Measurements from ENCODE around the gene HEPN1. TPM values are rescaled to one million over a fixed set of nuclear protein-coding genes. Genes with fewer than 3 reads are reported as not detected.

HEPN1 gene
- total RNA-seq, 1 experiment from 2014 or later, result not detected

DNA sequence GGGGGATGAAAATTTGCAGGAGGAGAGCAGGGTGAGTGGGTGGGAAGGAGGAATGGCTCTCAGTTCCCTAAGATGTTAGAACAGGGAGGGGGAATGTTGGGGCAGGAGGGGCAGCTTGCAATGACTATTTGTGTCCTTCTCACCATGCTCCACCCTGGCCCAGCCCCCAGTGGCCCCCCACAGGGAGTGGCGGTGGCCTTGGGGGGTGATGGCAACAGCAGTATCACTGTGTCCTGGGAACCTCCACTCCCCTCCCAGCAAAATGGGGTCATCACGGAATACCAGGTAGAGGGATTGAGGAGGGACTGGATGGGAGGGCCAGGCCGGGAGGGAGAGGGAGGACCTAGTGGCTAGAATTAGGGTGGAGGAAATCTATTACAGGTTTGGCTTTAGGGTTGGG is 43.6 kb upstream of the HEPN1 start (continued):
- TF ChIP-seq, protein P1, sequence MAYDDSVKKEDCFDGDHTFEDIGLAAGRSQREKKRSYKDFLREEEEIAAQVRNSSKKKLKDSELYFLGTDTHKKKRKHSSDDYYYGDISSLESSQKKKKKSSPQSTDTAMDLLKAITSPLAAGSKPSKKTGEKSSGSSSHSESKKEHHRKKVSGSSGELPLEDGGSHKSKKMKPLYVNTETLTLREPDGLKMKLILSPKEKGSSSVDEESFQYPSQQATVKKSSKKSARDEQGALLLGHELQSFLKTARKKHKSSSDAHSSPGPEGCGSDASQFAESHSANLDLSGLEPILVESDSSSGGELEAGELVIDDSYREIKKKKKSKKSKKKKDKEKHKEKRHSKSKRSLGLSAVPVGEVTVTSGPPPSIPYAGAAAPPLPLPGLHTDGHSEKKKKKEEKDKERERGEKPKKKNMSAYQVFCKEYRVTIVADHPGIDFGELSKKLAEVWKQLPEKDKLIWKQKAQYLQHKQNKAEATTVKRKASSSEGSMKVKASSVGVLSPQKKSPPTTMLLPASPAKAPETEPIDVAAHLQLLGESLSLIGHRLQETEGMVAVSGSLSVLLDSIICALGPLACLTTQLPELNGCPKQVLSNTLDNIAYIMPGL (CRISPR knock-in tag; IDR thresholded peaks at IDR 0.05), result no peak
- no peak for TF ChIP-seq ZNF423 (CRISPR knock-in tag; IDR thresholded peaks at IDR 0.05)

DNA sequence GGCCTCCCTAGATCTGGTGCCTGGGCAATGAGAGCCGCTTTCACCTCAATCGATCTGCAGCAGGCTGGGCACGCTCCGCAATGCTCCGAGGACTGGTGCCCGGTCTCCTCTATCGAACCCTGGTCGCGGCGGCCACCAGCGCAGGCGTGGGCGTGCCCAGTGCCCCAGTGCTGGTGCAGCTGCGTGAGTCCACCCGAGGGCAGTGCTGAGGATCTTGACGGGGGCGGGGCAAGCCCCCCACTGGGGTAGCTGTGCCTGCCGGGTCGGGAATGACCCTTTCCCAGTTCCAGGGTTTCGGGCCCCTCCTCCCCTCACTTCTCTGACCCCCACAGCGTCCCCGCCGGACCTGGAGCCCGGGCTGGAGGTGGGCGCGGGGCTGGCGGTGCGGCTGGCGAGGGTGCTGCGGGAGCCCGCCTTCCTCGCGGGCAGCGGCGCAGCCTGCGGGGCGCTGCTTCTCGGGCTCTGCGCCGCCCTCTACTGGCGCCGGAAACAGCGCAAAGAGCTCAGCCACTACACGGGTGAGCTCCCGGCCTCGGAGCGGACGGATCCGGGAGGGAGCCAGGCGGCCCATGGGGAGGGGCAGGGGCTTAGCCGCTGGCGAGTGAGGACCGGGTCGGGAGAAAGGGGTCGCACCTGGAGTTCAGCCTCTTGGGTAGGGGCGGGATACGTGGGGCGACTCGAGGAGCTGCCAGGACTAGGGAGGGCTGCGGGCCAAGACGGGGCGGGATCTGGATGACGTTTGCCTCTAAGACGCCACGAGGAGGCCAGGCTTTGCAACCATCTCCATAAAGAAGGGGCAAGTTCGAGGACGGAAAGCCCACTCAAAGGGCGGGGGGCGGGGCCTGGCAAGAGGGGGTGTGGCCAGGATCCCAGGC is 42.9 kb upstream of the HEPN1 start:
- H3K4me1 Mint-ChIP-seq, result peaks cover 22% of the 10 kb centered on the region
- no peaks in the 10 kb centered on the region for H3K36me3 Mint-ChIP-seq
- peak overlapping the region; percentile 74; the same call in 1 of the 2 replicates for H3K27ac Mint-ChIP-seq
- ATAC-seq, result peak; percentile 83
- POLR2A ChIA-PET, result interaction anchor here (0.5 to 1.5 kb wide), 5 partner anchors 9 to 539 kb away, joined by 4 to 7 read pairs (median 4); no protein-coding TSS in a partner anchor
- CTCF ChIA-PET, result interaction anchor here (0.6 to 3.4 kb wide), 52 partner anchors 8 to 1592 kb away, joined by 3 to 40 read pairs (median 4); partner anchors contain the start of genes CCDC15, ESAM, HEPACAM and MSANTD2
- peak overlapping the region; percentile 75 for H3K4me3 Mint-ChIP-seq
- DNase-seq (ENCODE audit: low spot score), result peak; percentile 89
- peaks cover 63% of the 10 kb centered on the region for H3K27me3 Mint-ChIP-seq (ENCODE audit: low read depth)
- no peaks in the 10 kb centered on the region for H3K9me3 Mint-ChIP-seq
- TF ChIP-seq, protein P2, sequence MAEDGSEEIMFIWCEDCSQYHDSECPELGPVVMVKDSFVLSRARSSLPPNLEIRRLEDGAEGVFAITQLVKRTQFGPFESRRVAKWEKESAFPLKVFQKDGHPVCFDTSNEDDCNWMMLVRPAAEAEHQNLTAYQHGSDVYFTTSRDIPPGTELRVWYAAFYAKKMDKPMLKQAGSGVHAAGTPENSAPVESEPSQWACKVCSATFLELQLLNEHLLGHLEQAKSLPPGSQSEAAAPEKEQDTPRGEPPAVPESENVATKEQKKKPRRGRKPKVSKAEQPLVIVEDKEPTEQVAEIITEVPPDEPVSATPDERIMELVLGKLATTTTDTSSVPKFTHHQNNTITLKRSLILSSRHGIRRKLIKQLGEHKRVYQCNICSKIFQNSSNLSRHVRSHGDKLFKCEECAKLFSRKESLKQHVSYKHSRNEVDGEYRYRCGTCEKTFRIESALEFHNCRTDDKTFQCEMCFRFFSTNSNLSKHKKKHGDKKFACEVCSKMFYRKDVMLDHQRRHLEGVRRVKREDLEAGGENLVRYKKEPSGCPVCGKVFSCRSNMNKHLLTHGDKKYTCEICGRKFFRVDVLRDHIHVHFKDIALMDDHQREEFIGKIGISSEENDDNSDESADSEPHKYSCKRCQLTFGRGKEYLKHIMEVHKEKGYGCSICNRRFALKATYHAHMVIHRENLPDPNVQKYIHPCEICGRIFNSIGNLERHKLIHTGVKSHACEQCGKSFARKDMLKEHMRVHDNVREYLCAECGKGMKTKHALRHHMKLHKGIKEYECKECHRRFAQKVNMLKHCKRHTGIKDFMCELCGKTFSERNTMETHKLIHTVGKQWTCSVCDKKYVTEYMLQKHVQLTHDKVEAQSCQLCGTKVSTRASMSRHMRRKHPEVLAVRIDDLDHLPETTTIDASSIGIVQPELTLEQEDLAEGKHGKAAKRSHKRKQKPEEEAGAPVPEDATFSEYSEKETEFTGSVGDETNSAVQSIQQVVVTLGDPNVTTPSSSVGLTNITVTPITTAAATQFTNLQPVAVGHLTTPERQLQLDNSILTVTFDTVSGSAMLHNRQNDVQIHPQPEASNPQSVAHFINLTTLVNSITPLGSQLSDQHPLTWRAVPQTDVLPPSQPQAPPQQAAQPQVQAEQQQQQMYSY (CRISPR knock-in tag; IDR thresholded peaks at IDR 0.05), result peak; percentile 63
- 0 out of 2 replicates have a peak, but pooled peaks have one; percentile 68 for TF ChIP-seq ESRRA (CRISPR knock-in tag; IDR thresholded peaks at IDR 0.05; ENCODE audit: borderline replicate concordance)
- TF ChIP-seq, protein P3, sequence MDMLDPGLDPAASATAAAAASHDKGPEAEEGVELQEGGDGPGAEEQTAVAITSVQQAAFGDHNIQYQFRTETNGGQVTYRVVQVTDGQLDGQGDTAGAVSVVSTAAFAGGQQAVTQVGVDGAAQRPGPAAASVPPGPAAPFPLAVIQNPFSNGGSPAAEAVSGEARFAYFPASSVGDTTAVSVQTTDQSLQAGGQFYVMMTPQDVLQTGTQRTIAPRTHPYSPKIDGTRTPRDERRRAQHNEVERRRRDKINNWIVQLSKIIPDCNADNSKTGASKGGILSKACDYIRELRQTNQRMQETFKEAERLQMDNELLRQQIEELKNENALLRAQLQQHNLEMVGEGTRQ (CRISPR knock-in tag; IDR thresholded peaks at IDR 0.05), result 0 out of 2 replicates have a peak, but pooled peaks have one; percentile 9
- 0 out of 2 replicates have a peak, but pooled peaks have one; percentile 25 for TF ChIP-seq ZNF232 (CRISPR knock-in tag; IDR thresholded peaks at IDR 0.05)
- TF ChIP-seq TCF7 (CRISPR knock-in tag; IDR thresholded peaks at IDR 0.05; ENCODE audit: low read depth), result no peak
- TF ChIP-seq FOXP1 (CRISPR knock-in tag; IDR thresholded peaks at IDR 0.05; ENCODE audit: borderline replicate concordance), result peak; percentile 52; the same call in 1 of the 2 replicates
- TF ChIP-seq, protein P4, sequence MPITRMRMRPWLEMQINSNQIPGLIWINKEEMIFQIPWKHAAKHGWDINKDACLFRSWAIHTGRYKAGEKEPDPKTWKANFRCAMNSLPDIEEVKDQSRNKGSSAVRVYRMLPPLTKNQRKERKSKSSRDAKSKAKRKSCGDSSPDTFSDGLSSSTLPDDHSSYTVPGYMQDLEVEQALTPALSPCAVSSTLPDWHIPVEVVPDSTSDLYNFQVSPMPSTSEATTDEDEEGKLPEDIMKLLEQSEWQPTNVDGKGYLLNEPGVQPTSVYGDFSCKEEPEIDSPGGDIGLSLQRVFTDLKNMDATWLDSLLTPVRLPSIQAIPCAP (CRISPR knock-in tag; IDR thresholded peaks at IDR 0.05), result 0 out of 2 replicates have a peak, but pooled peaks have one; percentile 35
- TF ChIP-seq, protein P1 (CRISPR knock-in tag; IDR thresholded peaks at IDR 0.05), result peak; percentile 100
- TF ChIP-seq ETV6 (CRISPR knock-in tag; IDR thresholded peaks at IDR 0.05), result 0 out of 2 replicates have a peak, but pooled peaks have one; percentile 37
- peak; percentile 78; the same call in 1 of the 2 replicates for TF ChIP-seq FOXK1 (CRISPR knock-in tag; IDR thresholded peaks at IDR 0.05)
- peak; percentile 75; the same call in 1 of the 2 replicates for TF ChIP-seq NR3C1 (CRISPR knock-in tag; conservative IDR thresholded peaks at IDR 0.05; ENCODE audit: low read depth)
- TF ChIP-seq, protein P5, sequence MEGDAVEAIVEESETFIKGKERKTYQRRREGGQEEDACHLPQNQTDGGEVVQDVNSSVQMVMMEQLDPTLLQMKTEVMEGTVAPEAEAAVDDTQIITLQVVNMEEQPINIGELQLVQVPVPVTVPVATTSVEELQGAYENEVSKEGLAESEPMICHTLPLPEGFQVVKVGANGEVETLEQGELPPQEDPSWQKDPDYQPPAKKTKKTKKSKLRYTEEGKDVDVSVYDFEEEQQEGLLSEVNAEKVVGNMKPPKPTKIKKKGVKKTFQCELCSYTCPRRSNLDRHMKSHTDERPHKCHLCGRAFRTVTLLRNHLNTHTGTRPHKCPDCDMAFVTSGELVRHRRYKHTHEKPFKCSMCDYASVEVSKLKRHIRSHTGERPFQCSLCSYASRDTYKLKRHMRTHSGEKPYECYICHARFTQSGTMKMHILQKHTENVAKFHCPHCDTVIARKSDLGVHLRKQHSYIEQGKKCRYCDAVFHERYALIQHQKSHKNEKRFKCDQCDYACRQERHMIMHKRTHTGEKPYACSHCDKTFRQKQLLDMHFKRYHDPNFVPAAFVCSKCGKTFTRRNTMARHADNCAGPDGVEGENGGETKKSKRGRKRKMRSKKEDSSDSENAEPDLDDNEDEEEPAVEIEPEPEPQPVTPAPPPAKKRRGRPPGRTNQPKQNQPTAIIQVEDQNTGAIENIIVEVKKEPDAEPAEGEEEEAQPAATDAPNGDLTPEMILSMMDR (IDR thresholded peaks at IDR 0.05), result peak; percentile 50
- TF ChIP-seq KAT7 (CRISPR knock-in tag; IDR thresholded peaks at IDR 0.05; ENCODE audit: borderline replicate concordance), result 0 out of 2 replicates have a peak, but pooled peaks have one; percentile 59
- no peak for TF ChIP-seq ZNF671 (CRISPR knock-in tag; IDR thresholded peaks at IDR 0.05)
- no peak for TF ChIP-seq MYBL2 (CRISPR knock-in tag; IDR thresholded peaks at IDR 0.05)
- TF ChIP-seq, protein P6, sequence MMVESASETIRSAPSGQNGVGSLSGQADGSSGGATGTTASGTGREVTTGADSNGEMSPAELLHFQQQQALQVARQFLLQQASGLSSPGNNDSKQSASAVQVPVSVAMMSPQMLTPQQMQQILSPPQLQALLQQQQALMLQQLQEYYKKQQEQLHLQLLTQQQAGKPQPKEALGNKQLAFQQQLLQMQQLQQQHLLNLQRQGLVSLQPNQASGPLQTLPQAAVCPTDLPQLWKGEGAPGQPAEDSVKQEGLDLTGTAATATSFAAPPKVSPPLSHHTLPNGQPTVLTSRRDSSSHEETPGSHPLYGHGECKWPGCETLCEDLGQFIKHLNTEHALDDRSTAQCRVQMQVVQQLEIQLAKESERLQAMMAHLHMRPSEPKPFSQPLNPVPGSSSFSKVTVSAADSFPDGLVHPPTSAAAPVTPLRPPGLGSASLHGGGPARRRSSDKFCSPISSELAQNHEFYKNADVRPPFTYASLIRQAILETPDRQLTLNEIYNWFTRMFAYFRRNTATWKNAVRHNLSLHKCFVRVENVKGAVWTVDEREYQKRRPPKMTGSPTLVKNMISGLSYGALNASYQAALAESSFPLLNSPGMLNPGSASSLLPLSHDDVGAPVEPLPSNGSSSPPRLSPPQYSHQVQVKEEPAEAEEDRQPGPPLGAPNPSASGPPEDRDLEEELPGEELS (CRISPR knock-in tag; IDR thresholded peaks at IDR 0.05), result peak; percentile 82
- no peak for TF ChIP-seq GRHL2 (CRISPR knock-in tag; IDR thresholded peaks at IDR 0.05; ENCODE audit: insufficient replicate concordance, severe bottlenecking)
- 0 out of 2 replicates have a peak, but pooled peaks have one; percentile 45 for TF ChIP-seq TP53 (CRISPR knock-in tag; IDR thresholded peaks at IDR 0.05)
- peak; percentile 56; the same call in 1 of the 2 replicates for TF ChIP-seq ZNF423 (CRISPR knock-in tag; IDR thresholded peaks at IDR 0.05)
- TF ChIP-seq TEAD1 (CRISPR knock-in tag; IDR thresholded peaks at IDR 0.05), result 0 out of 2 replicates have a peak, but pooled peaks have one; percentile 58
